ENCODE data around the gene ESRRB.

DNA sequence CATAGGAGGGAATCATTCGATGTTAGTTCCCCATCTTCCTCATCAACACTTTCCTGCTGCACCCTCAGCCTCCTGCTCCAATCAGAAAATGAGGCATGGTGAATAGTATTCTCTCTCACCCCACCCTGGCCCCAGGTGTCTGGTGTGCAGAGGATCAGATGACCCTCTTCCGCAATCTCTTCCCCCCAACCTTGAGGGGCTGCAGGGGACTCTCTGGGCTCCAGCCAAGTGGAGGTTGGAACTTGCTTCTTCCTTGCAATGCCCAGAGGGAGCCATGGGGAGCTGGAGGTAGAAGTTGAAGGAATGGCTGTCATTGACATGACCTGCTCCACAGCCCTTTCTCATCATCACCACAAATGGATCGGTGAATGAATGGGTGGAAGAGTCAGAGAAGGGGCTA lies 20.2 kb upstream of the ESRRB start:
- TF ChIP-seq CTCF (IDR thresholded peaks at IDR 0.05) = no peak
- no peak for TF ChIP-seq POLR2A (IDR thresholded peaks at IDR 0.05)
- TF ChIP-seq EP300 (IDR thresholded peaks at IDR 0.05) = no peak

Measured in ovary (tissue), 3 donors.